Dermis blood vessel endothelial cell (primary cell): ENCODE data around the gene ULK3. TPM values are rescaled to one million over a fixed set of nuclear protein-coding genes. Genes with fewer than 3 reads are reported as not detected.

Experiments used
- total RNA-seq: library from RNA; depleted of rRNA; stranded (reverse); fragments of >200 nt; gene quantifications from 2 replicates; pipeline ENCODE4 v1.2.3, GENCODE V29; 2014

Gene ULK3
- total RNA-seq, 1 donor from 2014 or later: 39.3 TPM

Other genes with a start within 250 kb of the ULK3 start
- gene CLK3, start 227.3 kb downstream of the ULK3 start, total RNA-seq: 68.3 and 81.5 TPM in 2 replicates
- 21.4 and 31.4 TPM in 2 replicates for gene EDC3, start 147.1 kb downstream of the ULK3 start, total RNA-seq
- 37.6 and 89.4 TPM in 2 replicates for gene CYP1A1, start 117.6 kb downstream of the ULK3 start, total RNA-seq
- gene CYP1A2, start 94.3 kb downstream of the ULK3 start, total RNA-seq: not detected in 2 replicates
- gene CSK, start 61.1 kb downstream of the ULK3 start, total RNA-seq: 31.5 and 87.8 TPM in 2 replicates
- gene LMAN1L, start 30.3 kb downstream of the ULK3 start, total RNA-seq: not detected in 2 replicates
- not detected in 2 replicates for gene CPLX3, start 16.5 kb downstream of the ULK3 start, total RNA-seq
- 32.5 and 46.0 TPM in 2 replicates for gene SCAMP2, start 30.2 kb upstream of the ULK3 start, total RNA-seq
- 47.0 and 89.3 TPM in 2 replicates for gene MPI, start 46.9 kb upstream of the ULK3 start, total RNA-seq
- 41.0 and 57.0 TPM in 2 replicates for gene FAM219B, start 63.7 kb upstream of the ULK3 start, total RNA-seq
- 47.5 and 79.2 TPM in 2 replicates for gene COX5A, start 94.9 kb upstream of the ULK3 start, total RNA-seq
- gene RPP25, start 113.6 kb upstream of the ULK3 start, total RNA-seq: 25.8 and 31.1 TPM in 2 replicates
- gene SCAMP5, start 152.4 kb upstream of the ULK3 start, total RNA-seq: 9.5 and 11.6 TPM in 2 replicates
- 14.0 and 14.5 TPM in 2 replicates for gene PPCDC, start 180.4 kb upstream of the ULK3 start, total RNA-seq